IMR-90 (cell line): ENCODE data around the gene RPLP1. TPM values are rescaled to one million over a fixed set of nuclear protein-coding genes. Genes with fewer than 3 reads are reported as not detected.

Experiments used
- ATAC-seq: fragments of 200-7000 bp; cut with Tn5 transposase; 2 replicates; pipeline ENCODE4 v1.9.1; 2020; ENCODE audit warnings: low read depth, mild to moderate bottlenecking, moderate library complexity
- BruUV-seq: library from RNA; stranded (reverse); fragments of 400-500 nt; replicated peaks from 2 replicates; lab custom pipeline; 2021; lab: Mats Ljungman, UMichigan
- CTCF ChIA-PET: fragments of 300-600 bp; formaldehyde crosslinking; extraction: SDS; loops from one replicate; lab custom pipeline; 2021; ENCODE audit warnings: antibody characterized with exemption; lab: Yijun Ruan, JAX
- POLR2A ChIA-PET: fragments of 300-600 bp; sonication (Branson Sonifier 250); formaldehyde crosslinking; loops from one replicate; lab custom pipeline; 2022; ENCODE audit warnings: antibody characterized with exemption; ENCODE audit not compliant: unreplicated experiment; lab: Charles Lee
- DNase-seq: peaks from one replicate; pipeline ENCODE4 v3.0.0; 2013
- H2AFZ ChIP-seq: replicated peaks from 2 replicates; pipeline ENCODE3; 2013; ENCODE audit warnings: low read length, mild to moderate bottlenecking; ENCODE audit not compliant: poor library complexity
- H2AK5ac ChIP-seq: 2 replicates; pipeline ENCODE4 v1.6.1; 2013; ENCODE audit warnings: low read depth, low read length, inconsistent platforms
- H2AK9ac ChIP-seq: replicated peaks from 2 replicates; pipeline ENCODE3; 2013; ENCODE audit warnings: mild to moderate bottlenecking, low read depth, low read length, moderate library complexity; ENCODE audit not compliant: poor library complexity
- H2BK120ac ChIP-seq: 2 replicates; pipeline ENCODE4 v1.6.1; 2013; ENCODE audit warnings: low read depth, low read length, inconsistent platforms
- H2BK15ac ChIP-seq: 3 replicates; pipeline ENCODE4 v1.6.1; 2013; ENCODE audit warnings: low read depth, low read length, inconsistent platforms
- H2BK20ac ChIP-seq: 2 replicates; pipeline ENCODE4 v1.6.1; 2013; ENCODE audit warnings: low read depth, mild to moderate bottlenecking, inconsistent platforms, low read length, moderate library complexity
- H2BK5ac ChIP-seq: 2 replicates; pipeline ENCODE4 v1.6.1; 2013; ENCODE audit warnings: mild to moderate bottlenecking, low read depth, low read length, inconsistent platforms; ENCODE audit not compliant: poor library complexity, severe bottlenecking
- H3K14ac ChIP-seq: replicated peaks from 2 replicates; pipeline ENCODE4 v1.6.1; 2013; ENCODE audit warnings: low read depth, low read length, inconsistent platforms
- H3K18ac ChIP-seq: 2 replicates; pipeline ENCODE4 v1.6.1; 2013; ENCODE audit warnings: low read depth, low read length, control low read depth
- H3K23ac ChIP-seq: 2 replicates; pipeline ENCODE4 v1.6.1; 2013; ENCODE audit warnings: low read depth, low read length, inconsistent platforms
- H3K27ac ChIP-seq: 2 replicates; pipeline ENCODE4 v1.5.1; 2013; ENCODE audit warnings: mild to moderate bottlenecking, control low read depth, low read length; ENCODE audit not compliant: insufficient read depth
- H3K27me3 ChIP-seq: 2 replicates; pipeline ENCODE4 v1.6.1; 2013; ENCODE audit warnings: low read length; ENCODE audit not compliant: control insufficient read depth, insufficient read depth
- H3K36me3 ChIP-seq: 2 replicates; pipeline ENCODE4 v1.6.1; 2013; ENCODE audit warnings: low read length, mixed read lengths; ENCODE audit not compliant: control insufficient read depth, insufficient read depth
- H3K4ac ChIP-seq: 2 replicates; pipeline ENCODE4 v1.6.1; 2013; ENCODE audit warnings: low read depth, low read length, inconsistent platforms
- H3K4me1 ChIP-seq: 2 replicates; pipeline ENCODE4 v1.6.1; 2013; ENCODE audit warnings: low read length, mixed read lengths; ENCODE audit not compliant: control insufficient read depth, insufficient read depth
- H3K4me2 ChIP-seq: 2 replicates; pipeline ENCODE4 v1.6.1; 2013; ENCODE audit warnings: low read depth, mild to moderate bottlenecking, control low read depth, low read length, moderate library complexity
- H3K4me3 ChIP-seq: 2 replicates; pipeline ENCODE4 v1.5.1; 2013; ENCODE audit warnings: low read depth, mild to moderate bottlenecking, control low read depth, low read length, moderate library complexity; ENCODE audit not compliant: insufficient read depth
- H3K56ac ChIP-seq: 2 replicates; pipeline ENCODE4 v1.6.1; 2013; ENCODE audit warnings: low read length, inconsistent platforms; ENCODE audit not compliant: insufficient read depth; ENCODE audit errors: extremely low read depth
- H3K79me1 ChIP-seq, 2 experiments: 2 replicates each; pipeline ENCODE4 v1.6.1; 2013; ENCODE audit warnings: low read length in 2 of 2, inconsistent platforms in 1 of 2, low read depth in 1 of 2
- H3K9ac ChIP-seq: 2 replicates; pipeline ENCODE4 v1.6.1; 2013; ENCODE audit warnings: low read depth, low read length, control low read depth
- H3K9me1 ChIP-seq: 2 replicates; pipeline ENCODE4 v1.6.1; 2013; ENCODE audit warnings: low read length, inconsistent platforms; ENCODE audit not compliant: insufficient read depth
- H3K9me3 ChIP-seq: 2 replicates; pipeline ENCODE4 v1.6.1; 2013; ENCODE audit warnings: low read length; ENCODE audit not compliant: control insufficient read depth, insufficient read depth
- H4K20me1 ChIP-seq: 2 replicates; pipeline ENCODE4 v1.6.1; 2013; ENCODE audit warnings: low read length, inconsistent platforms; ENCODE audit not compliant: insufficient read depth
- H4K5ac ChIP-seq: 2 replicates; pipeline ENCODE4 v1.6.1; 2013; ENCODE audit warnings: mild to moderate bottlenecking, low read depth, low read length, control low read depth
- H4K8ac ChIP-seq, 2 experiments: 2 replicates each; pipeline ENCODE4 v1.6.1; 2013; ENCODE audit warnings: low read depth in 2 of 2, low read length in 2 of 2, control low read depth in 1 of 2, inconsistent platforms in 1 of 2
- H4K91ac ChIP-seq: 2 replicates; pipeline ENCODE4 v1.6.1; 2013; ENCODE audit warnings: low read depth, low read length, inconsistent platforms; ENCODE audit not compliant: insufficient read depth
- BHLHE40 ChIP-seq: fragments of 150-350 bp; IDR thresholded peaks from 2 replicates; pipeline ENCODE4 v1.6.1; 2016; ENCODE audit warnings: mild to moderate bottlenecking, low read depth, low read length
- CEBPB ChIP-seq: IDR thresholded peaks from 2 replicates; pipeline ENCODE4 v1.6.1; 2012; ENCODE audit warnings: low read depth, low read length, improper control_type of control experiment
- CHD1 ChIP-seq: IDR thresholded peaks from 2 replicates; pipeline ENCODE4 v1.6.1; 2012; ENCODE audit warnings: low read depth, low read length, improper control_type of control experiment
- CTCF ChIP-seq: conservative IDR thresholded peaks from 2 replicates; pipeline ENCODE4 v1.5.1; 2012; ENCODE audit warnings: mild to moderate bottlenecking, low read depth, low read length, improper control_type of control experiment
- ELK1 ChIP-seq: fragments of 150-350 bp; IDR thresholded peaks from 2 replicates; pipeline ENCODE4 v1.6.1; 2016; ENCODE audit warnings: low read depth, mild to moderate bottlenecking, low read length, moderate library complexity, borderline replicate concordance
- FOS ChIP-seq: fragments of 150-350 bp; IDR thresholded peaks from 2 replicates; pipeline ENCODE4 v1.6.1; 2016; ENCODE audit warnings: low read depth, low read length
- MAFK ChIP-seq: IDR thresholded peaks from 2 replicates; pipeline ENCODE4 v1.6.1; 2012; ENCODE audit warnings: low read depth, low read length, improper control_type of control experiment
- MAZ ChIP-seq: IDR thresholded peaks from 2 replicates; pipeline ENCODE4 v1.6.1; 2012; ENCODE audit warnings: low read depth, mild to moderate bottlenecking, low read length, improper control_type of control experiment, moderate library complexity, borderline replicate concordance
- MXI1 ChIP-seq: IDR thresholded peaks from 2 replicates; pipeline ENCODE4 v1.6.1; 2012; ENCODE audit warnings: low read depth, mild to moderate bottlenecking, low read length, moderate library complexity, borderline replicate concordance
- POLR2A ChIP-seq: IDR thresholded peaks from 2 replicates; pipeline ENCODE4 v1.6.1; 2012; ENCODE audit warnings: mild to moderate bottlenecking, low read depth, low read length
- RAD21 ChIP-seq: IDR thresholded peaks from 2 replicates; pipeline ENCODE4 v1.6.1; 2012; ENCODE audit warnings: low read length, improper control_type of control experiment
- RCOR1 ChIP-seq: IDR thresholded peaks from 2 replicates; pipeline ENCODE4 v1.6.1; 2012; ENCODE audit warnings: mild to moderate bottlenecking, low read length, improper control_type of control experiment; ENCODE audit not compliant: insufficient replicate concordance
- RFX5 ChIP-seq: IDR thresholded peaks from 2 replicates; pipeline ENCODE4 v1.8.0; 2012; ENCODE audit warnings: low read depth, mild to moderate bottlenecking, low read length, moderate library complexity
- SMC3 ChIP-seq: fragments of 150-350 bp; IDR thresholded peaks from 2 replicates; pipeline ENCODE4 v1.6.1; 2016; ENCODE audit warnings: low read depth, mild to moderate bottlenecking, antibody characterized with exemption, low read length, moderate library complexity
- USF2 ChIP-seq: fragments of 150-350 bp; IDR thresholded peaks from 2 replicates; pipeline ENCODE4 v1.6.1; 2017; ENCODE audit warnings: mild to moderate bottlenecking, antibody characterized with exemption, low read length, low read depth
- WGBS, 2 experiments: methylation state at CpG; one replicate each; pipeline versions ENCODE4 v1.1.5 to v1.1.7; 2013; ENCODE audit warnings: missing lambda C conversion rate in 2 of 2; ENCODE audit not compliant: insufficient read length in 1 of 2; ENCODE audit errors: extremely low coverage in 2 of 2; 5-methylcytosine and 5-hydroxymethylcytosine counted together
- dilution Hi-C: fragments of 300-500 bp; cut with HindIII; formaldehyde crosslinking; loops from one replicate; pipeline ENCODE4 v1.14.3; 2018; ENCODE audit warnings: low sequenced_read_pairs; ENCODE audit not compliant: unreplicated experiment
- in situ Hi-C: fragments of 300-500 bp; cut with MboI; formaldehyde crosslinking; loops from 3 replicates; pipeline ENCODE4 v1.14.3; 2019; ENCODE audit warnings: low sequenced_read_pairs, inconsistent platforms, mixed read lengths
- intact Hi-C: fragments of 100-400 bp; cut with micrococcal nuclease; formaldehyde crosslinking; loops from 2 replicates; pipeline ENCODE4 v1.10.0; 2022
- polyA plus RNA-seq, 3 experiments: library from polyadenylated mRNA; depleted of rRNA; stranded (reverse); fragments of >200 nt; gene quantifications; 2 replicates each; pipeline ENCODE4 v1.2.3, GENCODE V29; 2012; ENCODE audit warnings: low replicate concordance in 1 of 3
- total RNA-seq: library from RNA; depleted of rRNA; stranded (reverse); fragments of >200 nt; gene quantifications from 2 replicates; pipeline ENCODE4 v1.2.3, GENCODE V29; 2012

Gene RPLP1
- total and polyA plus RNA-seq, 2 of the 4 experiments (the other 2 are of a cell fraction): 97.0 to 1,440 TPM

GRCh38 chr15:69463182-69463756 lies 10.7 kb downstream of the RPLP1 start:
- H3K9me3 ChIP-seq: no peaks in the 10 kb centered on the region
- peaks cover 10% of the 10 kb centered on the region for H3K4me1 ChIP-seq
- no peaks in the 10 kb centered on the region for H3K27me3 ChIP-seq
- H3K9ac ChIP-seq: peak overlapping the region; percentile 83
- no peaks in the 10 kb centered on the region for H4K20me1 ChIP-seq
- peaks cover 9% of the 10 kb centered on the region; the same call in 1 of the 2 replicates for H3K9me1 ChIP-seq
- H3K4ac ChIP-seq: peak overlapping the region; percentile 78
- 0% methylated on average over 1 of the region's 13 CpGs; no CpG with 5 or more reads in 1 of the 2 experiments for WGBS, 2 experiments
- H3K36me3 ChIP-seq: no peaks in the 10 kb centered on the region
- peak overlapping the region; percentile 83 for H4K5ac ChIP-seq
- dilution Hi-C loops (no loop called here), in situ Hi-C loops (no loop called here), intact Hi-C loops (no loop called here)
- peak overlapping the region; percentile 75 for H3K56ac ChIP-seq
- peak overlapping the region; percentile 70 for H4K91ac ChIP-seq
- BruUV-seq: no TSS peak
- peak overlapping the region; percentile 80 for H3K23ac ChIP-seq
- H3K18ac ChIP-seq: peak overlapping the region; percentile 85
- peak overlapping the region; percentile 5 for H2AK9ac ChIP-seq
- peak overlapping the region; percentile 74 for H2BK5ac ChIP-seq
- H4K8ac ChIP-seq: peak overlapping the region; percentile 86 to 93
- peak overlapping the region; percentile 45 for H3K4me3 ChIP-seq
- peak overlapping the region; percentile 11; the same call in 1 of the 2 replicates for H2BK20ac ChIP-seq
- DNase-seq (no peak), ATAC-seq (no peak)
- H2BK120ac ChIP-seq: peak overlapping the region; percentile 66
- peak overlapping the region; percentile 89 for H3K4me2 ChIP-seq
- peak overlapping the region; percentile 80 for H3K27ac ChIP-seq
- CTCF ChIA-PET: interaction anchor here (0.9 to 1.8 kb wide), 10 partner anchors 8 to 1259 kb away, joined by 3 to 11 read pairs (median 4); partner anchors contain the start of gene RPLP1
- peak overlapping the region; percentile 91 for H3K14ac ChIP-seq
- H2AFZ ChIP-seq: peak overlapping the region; percentile 88
- peak overlapping the region; percentile 82; the same call in 2 of the 3 replicates for H2BK15ac ChIP-seq
- peak overlapping the region; percentile 11; the same call in 1 of the 2 replicates for H2AK5ac ChIP-seq
- POLR2A ChIA-PET: interaction anchor here (0.6 to 1.8 kb wide), 2 partner anchors 10 to 390 kb away, joined by 3 to 17 read pairs; partner anchors contain the start of gene RPLP1
- peaks cover 7 to 10% of the 10 kb centered on the region in 2 experiments for H3K79me1 ChIP-seq
- TF ChIP-seq MAFK (no peak), POLR2A (no peak), RAD21 (no peak), RFX5 (no peak), CTCF (no peak), CHD1 (no peak), MXI1 (no peak), RCOR1 (no peak), USF2 (no peak), CEBPB (no peak), MAZ (no peak), BHLHE40 (no peak), ELK1 (no peak), SMC3 (no peak), FOS (no peak)
